ENCODE measurements around the gene CEMIP. TPM values are rescaled to one million over a fixed set of nuclear protein-coding genes. Genes with fewer than 3 reads are reported as not detected.

CEMIP gene
- total and polyA plus RNA-seq, 11 donors = 0.04 to 9.6 (median 0.19) TPM

DNA sequence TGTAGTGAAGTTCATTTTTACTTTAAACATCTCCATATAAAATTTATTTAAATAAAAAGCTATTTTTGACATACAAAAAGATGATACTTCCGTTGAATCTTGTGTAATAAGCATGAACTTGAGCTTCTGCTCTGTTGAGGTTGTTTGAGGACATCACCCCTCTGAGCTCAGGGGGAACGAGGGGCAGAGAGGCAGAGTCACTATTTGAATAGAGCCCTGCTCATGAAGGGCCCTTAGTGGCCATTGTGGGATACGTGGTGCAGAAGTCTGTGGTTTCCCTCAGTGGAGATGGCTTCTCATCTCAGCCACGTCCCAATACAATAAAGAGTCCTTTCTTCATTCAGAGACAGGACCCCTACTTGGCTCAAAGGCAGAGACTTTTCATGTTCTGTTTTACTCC, 10.6 kb downstream of the CEMIP start:
- TF ChIP-seq, protein P1, sequence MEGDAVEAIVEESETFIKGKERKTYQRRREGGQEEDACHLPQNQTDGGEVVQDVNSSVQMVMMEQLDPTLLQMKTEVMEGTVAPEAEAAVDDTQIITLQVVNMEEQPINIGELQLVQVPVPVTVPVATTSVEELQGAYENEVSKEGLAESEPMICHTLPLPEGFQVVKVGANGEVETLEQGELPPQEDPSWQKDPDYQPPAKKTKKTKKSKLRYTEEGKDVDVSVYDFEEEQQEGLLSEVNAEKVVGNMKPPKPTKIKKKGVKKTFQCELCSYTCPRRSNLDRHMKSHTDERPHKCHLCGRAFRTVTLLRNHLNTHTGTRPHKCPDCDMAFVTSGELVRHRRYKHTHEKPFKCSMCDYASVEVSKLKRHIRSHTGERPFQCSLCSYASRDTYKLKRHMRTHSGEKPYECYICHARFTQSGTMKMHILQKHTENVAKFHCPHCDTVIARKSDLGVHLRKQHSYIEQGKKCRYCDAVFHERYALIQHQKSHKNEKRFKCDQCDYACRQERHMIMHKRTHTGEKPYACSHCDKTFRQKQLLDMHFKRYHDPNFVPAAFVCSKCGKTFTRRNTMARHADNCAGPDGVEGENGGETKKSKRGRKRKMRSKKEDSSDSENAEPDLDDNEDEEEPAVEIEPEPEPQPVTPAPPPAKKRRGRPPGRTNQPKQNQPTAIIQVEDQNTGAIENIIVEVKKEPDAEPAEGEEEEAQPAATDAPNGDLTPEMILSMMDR (IDR thresholded peaks at IDR 0.05) = no peak
- no peak for TF ChIP-seq POLR2A (IDR thresholded peaks at IDR 0.05)
- Histone ChIP-seq H3K27ac (no peak overlapping the region), H3K27me3 (peaks cover 0 to 17% (median 0%) of the 10 kb centered on the region in 9 donors), H3K4me1 (no peaks in the 10 kb centered on the region), H3K9me3 (no peaks in the 10 kb centered on the region), H3K4me3 (no peak overlapping the region), H3K36me3 (no peaks in the 10 kb centered on the region)
- intact Hi-C loops (cut with DNase I) = loop anchor here in 1 of 10 donors (10.0 kb wide), 1 partner anchor 335 kb away; no protein-coding TSS in a partner anchor
- WGBS, 4 donors = 71 to 89% (median 81%) methylated on average over 4 of the region's 4 CpGs
- DNase-seq (no peak), ATAC-seq (no peak)

DNA sequence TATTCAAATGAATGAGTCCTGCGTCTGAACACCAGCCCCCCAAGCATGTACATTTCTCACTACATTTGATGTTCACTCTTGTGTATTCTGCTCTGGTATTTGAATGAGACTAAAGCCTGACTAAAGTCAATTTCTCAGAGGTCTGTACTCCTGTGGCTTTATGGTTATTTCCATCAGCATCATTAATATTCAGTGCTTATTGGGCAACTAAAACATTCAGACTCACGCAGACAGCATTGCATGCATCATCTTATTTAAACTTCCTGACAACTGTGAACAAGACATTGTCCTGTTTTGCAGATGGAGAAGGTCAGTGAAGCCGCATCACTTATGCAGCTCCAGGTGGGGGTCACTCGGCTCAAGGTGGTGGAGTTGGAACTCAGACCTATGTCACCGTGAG, 11.1 kb downstream of the CEMIP start:
- ATAC-seq = no peak
- DNase-seq = no peak
- Histone ChIP-seq H3K9me3 (no peaks in the 10 kb centered on the region), H3K4me3 (no peak overlapping the region), H3K36me3 (no peaks in the 10 kb centered on the region), H3K4me1 (no peaks in the 10 kb centered on the region), H3K27ac (no peak overlapping the region), H3K27me3 (peaks cover 0 to 17% (median 0%) of the 10 kb centered on the region in 9 donors)
- no peak for TF ChIP-seq POLR2A (IDR thresholded peaks at IDR 0.05)
- TF ChIP-seq, protein P1 (IDR thresholded peaks at IDR 0.05) = no peak
- WGBS, 4 donors = 92 to 93% (median 92%) methylated on average over 5 of the region's 5 CpGs
- intact Hi-C loops (cut with DNase I) = no loop called here

DNA sequence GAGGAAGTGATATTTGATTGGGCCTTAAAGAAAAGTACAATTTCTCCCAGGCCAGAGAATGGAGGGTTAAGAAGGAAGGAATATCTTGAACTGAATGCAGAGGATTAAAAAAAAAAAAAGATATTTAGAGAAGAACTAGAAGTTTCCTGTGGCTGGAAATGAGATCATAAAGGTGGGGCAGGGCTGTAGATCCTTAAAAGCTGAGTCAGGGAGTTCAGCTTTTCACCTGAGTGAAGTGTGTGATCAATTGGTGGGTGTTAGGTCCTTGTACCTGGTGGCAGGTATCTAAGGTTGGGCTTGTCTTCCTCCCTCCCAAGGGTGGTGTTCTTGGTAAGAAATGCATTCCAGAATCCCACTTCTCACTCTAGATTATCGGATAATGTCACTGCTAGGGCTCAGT, 11.8 kb downstream of the CEMIP start:
- intact Hi-C loops (cut with DNase I) = no loop called here
- Histone ChIP-seq H3K9me3 (no peaks in the 10 kb centered on the region), H3K4me1 (no peaks in the 10 kb centered on the region), H3K4me3 (no peak overlapping the region), H3K36me3 (no peaks in the 10 kb centered on the region), H3K27me3 (peaks cover 0 to 17% (median 0%) of the 10 kb centered on the region in 9 donors), H3K27ac (no peak overlapping the region)
- 90 to 95% (median 93%) methylated on average over 1 of the region's 1 CpG for WGBS, 4 donors
- DNase-seq = no peak
- TF ChIP-seq, protein P1 (IDR thresholded peaks at IDR 0.05) = no peak
- no peak for TF ChIP-seq POLR2A (IDR thresholded peaks at IDR 0.05)
- no peak for ATAC-seq

DNA sequence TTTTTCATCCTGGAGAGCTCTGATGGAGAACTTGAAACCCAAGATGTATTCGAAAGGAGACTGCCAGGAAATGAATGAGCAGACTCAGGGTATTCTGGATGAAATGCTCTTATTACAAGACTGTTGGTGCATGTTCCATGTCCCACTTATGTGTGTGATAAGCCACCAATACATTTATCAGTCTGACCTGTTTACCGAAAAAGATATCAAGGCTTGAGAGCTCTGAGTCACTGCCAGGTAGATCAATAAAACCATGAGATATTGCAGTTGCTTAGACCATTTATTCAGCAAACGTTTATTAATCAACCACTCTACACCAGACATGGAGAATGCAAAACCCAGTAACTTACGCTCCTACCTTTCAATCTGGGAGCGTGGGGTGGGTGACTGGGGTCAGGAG, 17.2 kb downstream of the CEMIP start:
- TF ChIP-seq POLR2A (IDR thresholded peaks at IDR 0.05) = no peak
- TF ChIP-seq, protein P1 (IDR thresholded peaks at IDR 0.05) = no peak
- intact Hi-C loops (cut with DNase I) = no loop called here
- no peak overlapping the region for H3K27ac ChIP-seq
- DNase-seq (no peak), ATAC-seq (no peak)
- H3K27me3 ChIP-seq = peaks cover 0 to 10% (median 0%) of the 10 kb centered on the region in 9 donors
- H3K9me3 ChIP-seq = no peaks in the 10 kb centered on the region
- H3K4me3 ChIP-seq = no peak overlapping the region
- no peaks in the 10 kb centered on the region for H3K4me1 ChIP-seq
- 74 to 80% (median 75%) methylated on average over 5 of the region's 5 CpGs for WGBS, 4 donors
- no peaks in the 10 kb centered on the region for H3K36me3 ChIP-seq
